IPS-NIHi11 (cell line): ENCODE results near the gene MVD.
"Not testable (repeated sequence)": the region's sequence is repeated elsewhere in the genome, so short reads cannot be mapped to it uniquely, and the experiment has no call there.

Experiments used
- DNase-seq: peaks from one replicate; pipeline ENCODE4 v3.0.0; 2012; ENCODE audit warnings: mixed read lengths, low spot score

Gene MVD

GRCh38 chr16:88626646-88627045, 36.2 kb downstream of the MVD start:
- no peak for DNase-seq

GRCh38 chr16:88624977-88625576, 37.8 kb downstream of the MVD start:
- DNase-seq, result no peak

GRCh38 chr16:88624481-88624880, 38.4 kb downstream of the MVD start:
- no peak for DNase-seq

- DNase-seq, result no peak
Measured at GRCh38 chr16:88623858-88624257, 39.0 kb downstream of the MVD start.

- DNase-seq, result no peak
Measured at GRCh38 chr16:88622866-88623265, 40.0 kb downstream of the MVD start.

GRCh38 chr16:88622125-88622524, 40.8 kb downstream of the MVD start:
- DNase-seq, result no peak

GRCh38 chr16:88619859-88620815, 42.8 kb downstream of the MVD start:
- DNase-seq, result no peak

GRCh38 chr16:88618956-88619667, 43.8 kb downstream of the MVD start:
- DNase-seq, result no peak

GRCh38 chr16:88618182-88618955, 44.5 kb downstream of the MVD start:
- DNase-seq, result no peak

GRCh38 chr16:88617268-88618031, 45.4 kb downstream of the MVD start:
- DNase-seq, result no peak

- no peak for DNase-seq
Measured at GRCh38 chr16:88616736-88617135, 46.2 kb downstream of the MVD start.

GRCh38 chr16:88616320-88616719, 46.6 kb downstream of the MVD start:
- DNase-seq, result no peak

GRCh38 chr16:88614818-88615580, 47.9 kb downstream of the MVD start:
- DNase-seq, result no peak

- DNase-seq, result no peak
Measured at GRCh38 chr16:88613911-88614817, 48.7 kb downstream of the MVD start.

GRCh38 chr16:88613293-88613692, 49.6 kb downstream of the MVD start:
- DNase-seq, result no peak

- DNase-seq, result peak; percentile 88
Measured at GRCh38 chr16:88610909-88611812, 51.7 kb downstream of the MVD start.

- DNase-seq, result no peak
Measured at GRCh38 chr16:88610080-88610479, 52.8 kb downstream of the MVD start.

- DNase-seq, result not testable (repeated sequence)
Measured at GRCh38 chr16:88609426-88609825, 53.5 kb downstream of the MVD start.
